NB4 (cell line): Measurements from ENCODE around the gene GSK3A.
A peak's percentile ranks its signal among the peaks of the same experiment; 100 is the strongest.

Source experiments
- CTCF ChIP-seq: IDR thresholded peaks from one replicate; pipeline ENCODE4 v1.5.1; 2012; ENCODE audit warnings: low read depth, low read length
- POLR2A ChIP-seq: IDR thresholded peaks from 2 replicates; pipeline ENCODE4 v1.6.1; 2011; ENCODE audit warnings: mild to moderate bottlenecking; ENCODE audit not compliant: insufficient read length; ENCODE audit errors: extremely low read depth

GRCh38 chr19:42268142-42268703 is 25.8 kb upstream of the GSK3A start:
- TF ChIP-seq CTCF (no peak), POLR2A (peak; percentile 25)
